ENCODE results near the gene ADCY9. TPM values are rescaled to one million over a fixed set of nuclear protein-coding genes. Genes with fewer than 3 reads are reported as not detected.

ADCY9 gene
- polyA plus RNA-seq, 1 donor (not counting 4 experiments of a cell fraction or from before 2014, with no cell fraction given) = 3.0 TPM

DNA sequence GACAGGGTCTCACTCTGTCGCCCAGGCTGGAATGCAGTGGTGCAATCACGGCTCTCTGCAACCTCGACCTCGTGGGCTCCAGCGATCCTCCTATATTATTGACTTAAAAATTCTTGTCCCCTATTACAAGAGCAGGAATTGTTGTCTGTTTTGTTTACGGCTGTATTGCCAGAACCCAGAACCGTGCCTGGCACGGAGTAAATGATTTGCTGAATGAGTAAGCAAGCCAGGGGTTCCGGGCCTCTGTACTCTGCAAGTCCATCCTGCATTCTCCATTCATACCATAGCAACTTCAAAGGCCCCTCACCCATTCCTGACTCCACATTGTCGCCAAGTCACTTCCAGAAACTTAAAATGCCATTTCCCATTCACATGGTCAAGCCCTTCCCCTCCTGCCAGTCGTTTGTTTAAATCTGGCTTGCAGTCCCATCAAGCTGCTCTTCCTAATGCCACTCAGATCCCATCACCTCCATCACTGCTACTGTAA, 6.9 kb downstream of the ADCY9 start:
- no peak overlapping the region for H3K4me3 ChIP-seq (ENCODE audit: control insufficient read depth in 2 of 3, extremely low read depth in 1 of 3, insufficient read depth in 2 of 3, low read depth in 1 of 3, low read length in 3 of 3)
- H2AFZ ChIP-seq (ENCODE audit: control insufficient read depth, low read length) = no peak overlapping the region
- H3K27me3 ChIP-seq (ENCODE audit: control insufficient read depth, extremely low read depth, insufficient read depth, low read length) = no peaks in the 10 kb centered on the region
- peaks cover 0 to 7% of the 10 kb centered on the region in 2 experiments for H3K36me3 ChIP-seq (ENCODE audit: control insufficient read depth in 2 of 2, extremely low read depth in 1 of 2, insufficient read depth in 2 of 2, low read length in 2 of 2)
- FAIRE-seq = no peak
- no peak overlapping the region for H3K4me2 ChIP-seq (ENCODE audit: control insufficient read depth, extremely low read depth, insufficient read depth, low read depth, low read length)
- H3K79me2 ChIP-seq (ENCODE audit: control insufficient read depth, insufficient read depth, low read length) = peaks cover 13% of the 10 kb centered on the region
- H3K9ac ChIP-seq (ENCODE audit: control insufficient read depth, extremely low read depth, insufficient read depth, low read length) = no peak overlapping the region
- peaks cover 30% of the 10 kb centered on the region for H3K4me1 ChIP-seq (ENCODE audit: control insufficient read depth, extremely low read depth, insufficient read depth, low read length)
- DNase-seq (ENCODE audit: low read depth, low spot score) = no peak
- dilution Hi-C loops (cut with MboI; ENCODE audit: extremely low pct_ligation_motif_present, low sequenced_read_pairs) = no loop called here
- H3K9me1 ChIP-seq (ENCODE audit: control insufficient read depth, extremely low read depth, insufficient read depth, low read length) = no peaks in the 10 kb centered on the region
- TF ChIP-seq, protein P1, sequence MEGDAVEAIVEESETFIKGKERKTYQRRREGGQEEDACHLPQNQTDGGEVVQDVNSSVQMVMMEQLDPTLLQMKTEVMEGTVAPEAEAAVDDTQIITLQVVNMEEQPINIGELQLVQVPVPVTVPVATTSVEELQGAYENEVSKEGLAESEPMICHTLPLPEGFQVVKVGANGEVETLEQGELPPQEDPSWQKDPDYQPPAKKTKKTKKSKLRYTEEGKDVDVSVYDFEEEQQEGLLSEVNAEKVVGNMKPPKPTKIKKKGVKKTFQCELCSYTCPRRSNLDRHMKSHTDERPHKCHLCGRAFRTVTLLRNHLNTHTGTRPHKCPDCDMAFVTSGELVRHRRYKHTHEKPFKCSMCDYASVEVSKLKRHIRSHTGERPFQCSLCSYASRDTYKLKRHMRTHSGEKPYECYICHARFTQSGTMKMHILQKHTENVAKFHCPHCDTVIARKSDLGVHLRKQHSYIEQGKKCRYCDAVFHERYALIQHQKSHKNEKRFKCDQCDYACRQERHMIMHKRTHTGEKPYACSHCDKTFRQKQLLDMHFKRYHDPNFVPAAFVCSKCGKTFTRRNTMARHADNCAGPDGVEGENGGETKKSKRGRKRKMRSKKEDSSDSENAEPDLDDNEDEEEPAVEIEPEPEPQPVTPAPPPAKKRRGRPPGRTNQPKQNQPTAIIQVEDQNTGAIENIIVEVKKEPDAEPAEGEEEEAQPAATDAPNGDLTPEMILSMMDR (optimal IDR thresholded peaks at IDR 0.05 in 1 of 3, IDR thresholded peaks at IDR 0.05 in 1 of 3, conservative IDR thresholded peaks at IDR 0.05 in 1 of 3; ENCODE audit: extremely low read depth in 1 of 3, insufficient read depth in 2 of 3, low read length in 3 of 3) = no peak
- TF ChIP-seq EZH2 (IDR thresholded peaks at IDR 0.05; ENCODE audit: low read length) = no peak
- H4K20me1 ChIP-seq (ENCODE audit: control insufficient read depth, extremely low read depth, insufficient read depth, low read length) = no peaks in the 10 kb centered on the region
- no peaks in the 10 kb centered on the region for H3K9me3 ChIP-seq (ENCODE audit: control insufficient read depth, low read depth, low read length)
- H3K27ac ChIP-seq (ENCODE audit: control insufficient read depth, insufficient read depth, low read length) = no peak overlapping the region

DNA sequence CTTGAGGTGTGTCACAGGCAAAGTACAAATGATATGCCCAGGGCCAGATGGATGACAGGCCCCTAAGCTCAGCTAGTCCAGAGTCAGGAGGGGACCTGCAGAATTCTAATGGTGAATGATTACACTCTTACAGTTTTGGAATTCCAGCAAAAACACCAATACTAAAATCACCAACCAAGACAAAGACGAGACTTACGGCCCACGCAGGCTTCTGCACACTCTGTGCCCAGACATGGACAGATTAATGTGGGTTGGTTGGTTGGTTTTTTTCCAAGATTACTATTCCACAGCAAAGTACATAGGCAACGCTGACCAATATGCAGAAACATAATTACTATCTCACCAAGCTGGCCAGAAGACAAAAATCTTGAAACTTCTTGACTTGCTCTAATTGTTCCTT, 9.7 kb downstream of the ADCY9 start:
- no peak overlapping the region for H3K4me3 ChIP-seq (ENCODE audit: control insufficient read depth in 2 of 3, extremely low read depth in 1 of 3, insufficient read depth in 2 of 3, low read depth in 1 of 3, low read length in 3 of 3)
- H3K4me1 ChIP-seq (ENCODE audit: control insufficient read depth, extremely low read depth, insufficient read depth, low read length) = peaks cover 8% of the 10 kb centered on the region
- dilution Hi-C loops (cut with MboI; ENCODE audit: extremely low pct_ligation_motif_present, low sequenced_read_pairs) = no loop called here
- H4K20me1 ChIP-seq (ENCODE audit: control insufficient read depth, extremely low read depth, insufficient read depth, low read length) = no peaks in the 10 kb centered on the region
- H3K9me3 ChIP-seq (ENCODE audit: control insufficient read depth, low read depth, low read length) = no peaks in the 10 kb centered on the region
- no peak for DNase-seq (ENCODE audit: low read depth, low spot score)
- H3K36me3 ChIP-seq (ENCODE audit: control insufficient read depth in 2 of 2, extremely low read depth in 1 of 2, insufficient read depth in 2 of 2, low read length in 2 of 2) = peaks cover 3 to 4% of the 10 kb centered on the region in 2 experiments
- no peaks in the 10 kb centered on the region for H3K9me1 ChIP-seq (ENCODE audit: control insufficient read depth, extremely low read depth, insufficient read depth, low read length)
- H3K4me2 ChIP-seq (ENCODE audit: control insufficient read depth, extremely low read depth, insufficient read depth, low read depth, low read length) = no peak overlapping the region
- FAIRE-seq = no peak
- H3K27me3 ChIP-seq (ENCODE audit: control insufficient read depth, extremely low read depth, insufficient read depth, low read length) = no peaks in the 10 kb centered on the region
- no peak overlapping the region for H3K27ac ChIP-seq (ENCODE audit: control insufficient read depth, insufficient read depth, low read length)
- no peak overlapping the region for H3K9ac ChIP-seq (ENCODE audit: control insufficient read depth, extremely low read depth, insufficient read depth, low read length)
- no peaks in the 10 kb centered on the region for H3K79me2 ChIP-seq (ENCODE audit: control insufficient read depth, insufficient read depth, low read length)
- H2AFZ ChIP-seq (ENCODE audit: control insufficient read depth, low read length) = no peak overlapping the region
- TF ChIP-seq, protein P1 (optimal IDR thresholded peaks at IDR 0.05 in 1 of 3, IDR thresholded peaks at IDR 0.05 in 1 of 3, conservative IDR thresholded peaks at IDR 0.05 in 1 of 3; ENCODE audit: extremely low read depth in 1 of 3, insufficient read depth in 2 of 3, low read length in 3 of 3) = no peak
